KMS-11 (cell line): ENCODE measurements around the gene CPB2.

Source experiments
- H2AFZ ChIP-seq: fragments of 200-600 bp; sonication (generic); 2 replicates; pipeline ENCODE4 v1.6.1; 2016; ENCODE audit warnings: antibody characterized with exemption, mixed run types, low read depth
- H3K27ac ChIP-seq: fragments of 200-600 bp; sonication (generic); 2 replicates; pipeline ENCODE4 v1.6.1; 2016; ENCODE audit warnings: mild to moderate bottlenecking, mixed run types
- H3K27me3 ChIP-seq: fragments of 200-600 bp; sonication (generic); 2 replicates; pipeline ENCODE4 v1.6.1; 2017; ENCODE audit warnings: mild to moderate bottlenecking, low read depth, mixed run types, moderate library complexity; ENCODE audit not compliant: insufficient read depth
- H3K36me3 ChIP-seq: fragments of 200-600 bp; sonication (generic); 2 replicates; pipeline ENCODE4 v1.6.1; 2017; ENCODE audit warnings: mild to moderate bottlenecking, mixed run types; ENCODE audit not compliant: insufficient read depth
- H3K4me1 ChIP-seq: fragments of 200-600 bp; sonication (generic); 2 replicates; pipeline ENCODE4 v1.6.1; 2016; ENCODE audit warnings: mild to moderate bottlenecking, low read depth, mixed run types; ENCODE audit not compliant: poor library complexity, severe bottlenecking
- H3K4me2 ChIP-seq: fragments of 200-600 bp; sonication (generic); 2 replicates; pipeline ENCODE4 v1.7.0; 2016; ENCODE audit warnings: mild to moderate bottlenecking, mixed run types
- H3K4me3 ChIP-seq: fragments of 200-600 bp; sonication (generic); IDR thresholded peaks from 2 replicates; pipeline ENCODE4 v1.6.1; 2017; ENCODE audit warnings: low read depth, low read length, mixed read lengths; ENCODE audit not compliant: insufficient read depth
- H3K79me2 ChIP-seq: fragments of 200-600 bp; sonication (generic); 2 replicates; pipeline ENCODE4 v1.6.1; 2016; ENCODE audit warnings: low read depth, mixed run types; ENCODE audit not compliant: insufficient read depth
- H3K9ac ChIP-seq: fragments of 200-600 bp; sonication (generic); 2 replicates; pipeline ENCODE4 v1.6.1; 2016; ENCODE audit warnings: mild to moderate bottlenecking, mixed run types
- H4K20me1 ChIP-seq: fragments of 200-600 bp; sonication (generic); 2 replicates; pipeline ENCODE4 v1.6.1; 2016; ENCODE audit warnings: mild to moderate bottlenecking, mixed run types; ENCODE audit not compliant: insufficient read depth
- CTCF ChIP-seq: fragments of 200-600 bp; sonication (generic); conservative IDR thresholded peaks from 2 replicates; pipeline ENCODE4 v1.6.1; 2017; ENCODE audit warnings: low read depth, mild to moderate bottlenecking, antibody characterized with exemption, low read length, moderate library complexity, mixed read lengths

CPB2 gene

DNA sequence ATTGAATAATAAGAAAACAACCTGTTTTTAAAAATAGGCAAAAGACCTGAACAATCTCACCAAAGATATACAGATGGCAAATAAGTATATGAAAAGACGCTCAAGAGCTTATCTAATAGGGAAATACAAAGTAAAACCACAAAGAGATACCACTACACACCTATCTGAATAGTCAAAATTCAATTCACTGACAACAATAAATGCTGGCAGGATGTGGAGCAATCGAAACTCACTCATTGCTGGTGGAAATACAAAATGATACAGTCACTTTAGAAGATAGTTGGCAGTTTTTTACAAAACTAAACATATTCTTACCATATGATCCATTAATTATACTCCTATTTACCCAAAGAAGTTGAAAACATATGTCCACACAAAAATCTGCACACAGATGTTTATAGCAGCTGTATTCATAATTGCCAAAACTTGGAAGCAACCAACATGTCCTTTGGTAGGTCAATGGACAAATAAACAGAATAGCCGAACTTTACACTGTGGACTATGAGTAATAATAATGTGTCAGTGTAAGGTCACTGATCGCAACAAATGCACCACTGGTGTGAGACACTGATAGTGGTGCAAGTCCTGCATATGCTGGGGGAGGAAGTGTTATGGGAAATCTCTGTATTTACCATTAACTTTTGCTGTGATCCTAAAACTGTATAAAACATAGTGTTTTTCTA is 73.1 kb downstream of the CPB2 start:
- Histone ChIP-seq H3K4me2 (no peak overlapping the region), H4K20me1 (no peaks in the 10 kb centered on the region), H3K4me3 (no peak overlapping the region), H3K9ac (no peak overlapping the region), H3K4me1 (no peaks in the 10 kb centered on the region), H3K27me3 (no peaks in the 10 kb centered on the region), H2AFZ (no peak overlapping the region), H3K27ac (no peak overlapping the region), H3K79me2 (no peaks in the 10 kb centered on the region), H3K36me3 (no peaks in the 10 kb centered on the region)
- no peak for TF ChIP-seq CTCF

DNA sequence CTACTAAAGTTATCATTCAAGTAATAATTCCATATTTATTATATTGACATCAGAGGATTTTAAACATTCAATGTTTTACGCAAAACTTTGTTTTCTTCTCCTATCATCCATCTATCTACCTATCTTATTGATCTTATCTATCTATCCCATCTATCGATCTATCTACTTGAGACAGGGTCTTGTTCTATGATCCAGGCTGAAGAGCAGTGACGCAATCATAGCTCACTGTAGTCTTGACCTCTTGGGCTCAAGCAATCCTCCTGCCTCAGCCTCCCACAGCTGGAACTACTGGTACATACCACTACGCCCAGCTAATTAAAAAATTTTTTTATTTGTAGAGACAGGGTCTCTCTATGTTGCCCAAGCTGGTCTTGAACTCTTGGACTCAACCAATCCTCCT is 79.7 kb downstream of the CPB2 start:
- H3K4me2 ChIP-seq: no peak overlapping the region
- no peaks in the 10 kb centered on the region for H3K36me3 ChIP-seq
- H3K4me3 ChIP-seq: no peak overlapping the region
- no peak overlapping the region for H3K27ac ChIP-seq
- no peak overlapping the region for H3K9ac ChIP-seq
- H3K4me1 ChIP-seq: no peaks in the 10 kb centered on the region
- no peaks in the 10 kb centered on the region for H3K27me3 ChIP-seq
- no peaks in the 10 kb centered on the region for H4K20me1 ChIP-seq
- TF ChIP-seq CTCF: no peak
- no peaks in the 10 kb centered on the region for H3K79me2 ChIP-seq
- H2AFZ ChIP-seq: no peak overlapping the region

DNA sequence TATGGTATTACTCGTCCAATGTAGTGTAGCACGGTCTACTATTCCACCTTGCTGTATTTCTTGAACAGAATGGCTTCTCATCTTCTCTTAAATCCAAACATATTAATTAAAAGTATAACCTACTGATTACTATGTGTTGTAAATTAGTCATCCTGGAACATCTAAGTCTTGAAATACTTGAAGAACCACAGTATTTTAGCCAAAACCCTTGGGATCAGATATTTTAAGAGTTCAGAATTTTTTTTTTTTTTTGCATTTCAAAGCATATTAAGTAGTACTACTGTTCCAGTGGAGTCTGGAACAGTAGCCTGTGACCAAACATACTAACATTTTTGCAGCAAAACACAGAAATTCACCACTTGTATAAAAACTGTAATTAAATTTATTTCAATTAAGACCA is 82.4 kb downstream of the CPB2 start:
- H3K4me2 ChIP-seq: no peak overlapping the region
- H3K4me3 ChIP-seq: no peak overlapping the region
- no peak for TF ChIP-seq CTCF
- H2AFZ ChIP-seq: no peak overlapping the region
- no peak overlapping the region for H3K9ac ChIP-seq
- no peaks in the 10 kb centered on the region for H3K36me3 ChIP-seq
- no peaks in the 10 kb centered on the region for H3K27me3 ChIP-seq
- H3K27ac ChIP-seq: no peak overlapping the region
- no peaks in the 10 kb centered on the region for H3K4me1 ChIP-seq
- H4K20me1 ChIP-seq: no peaks in the 10 kb centered on the region
- no peaks in the 10 kb centered on the region for H3K79me2 ChIP-seq

GRCh38 chr13:46016216-46016615 is 88.6 kb downstream of the CPB2 start:
- Histone ChIP-seq H3K79me2 (no peaks in the 10 kb centered on the region), H3K27me3 (no peaks in the 10 kb centered on the region), H3K4me2 (no peak overlapping the region), H3K4me3 (no peak overlapping the region), H3K4me1 (no peaks in the 10 kb centered on the region), H3K9ac (no peak overlapping the region), H4K20me1 (no peaks in the 10 kb centered on the region), H2AFZ (no peak overlapping the region), H3K36me3 (no peaks in the 10 kb centered on the region), H3K27ac (no peak overlapping the region)
- no peak for TF ChIP-seq CTCF
